GM21737 (cell line): ENCODE data around the gene SLC9A9.

ENCODE experiments used
- ATAC-seq: cut with Tn5 transposase; IDR thresholded peaks from one replicate; pipeline ENCODE4 v1.9.1; 2021; ENCODE audit warnings: mild to moderate bottlenecking, moderate library complexity; ENCODE audit not compliant: unreplicated experiment

The SLC9A9 gene

DNA sequence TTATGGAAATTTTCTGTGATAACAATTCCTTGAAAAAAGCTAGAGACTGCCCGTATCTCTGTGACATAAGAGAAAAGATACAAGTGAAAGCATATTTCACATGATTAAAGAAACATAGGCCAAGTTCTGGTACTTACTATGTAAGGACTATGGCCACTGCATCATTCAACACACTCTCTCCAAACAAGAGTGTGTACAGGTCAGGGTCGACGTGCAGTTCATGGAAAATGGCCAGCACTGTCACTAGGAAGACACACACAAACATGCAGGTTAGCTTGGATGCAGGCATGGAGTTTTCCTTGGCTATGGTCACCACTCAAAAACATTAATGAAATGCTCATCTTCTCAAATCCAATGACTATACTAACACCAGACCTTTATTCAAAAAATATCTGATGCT is 196.2 kb downstream of the SLC9A9 start:
- no peak for ATAC-seq

DNA sequence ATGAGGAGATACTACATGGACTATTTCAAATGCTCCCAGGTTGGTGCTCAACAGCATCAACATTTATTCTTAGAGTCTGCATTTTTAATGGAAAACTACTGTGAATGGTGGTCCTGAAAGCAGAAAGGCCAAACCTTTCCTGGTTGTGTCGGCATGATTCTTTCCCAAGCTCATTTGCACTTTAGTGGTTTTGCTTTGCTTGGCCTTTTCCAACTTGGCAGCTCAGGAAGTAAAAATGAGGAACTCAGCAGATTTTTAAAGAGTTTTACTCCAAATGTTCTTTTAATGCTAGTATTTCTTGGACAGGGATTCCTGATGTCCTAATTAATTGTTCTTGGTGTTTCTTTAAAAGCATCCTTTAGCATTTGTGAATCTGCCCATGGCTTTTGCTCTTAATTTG is 197.4 kb downstream of the SLC9A9 start:
- no peak for ATAC-seq

DNA sequence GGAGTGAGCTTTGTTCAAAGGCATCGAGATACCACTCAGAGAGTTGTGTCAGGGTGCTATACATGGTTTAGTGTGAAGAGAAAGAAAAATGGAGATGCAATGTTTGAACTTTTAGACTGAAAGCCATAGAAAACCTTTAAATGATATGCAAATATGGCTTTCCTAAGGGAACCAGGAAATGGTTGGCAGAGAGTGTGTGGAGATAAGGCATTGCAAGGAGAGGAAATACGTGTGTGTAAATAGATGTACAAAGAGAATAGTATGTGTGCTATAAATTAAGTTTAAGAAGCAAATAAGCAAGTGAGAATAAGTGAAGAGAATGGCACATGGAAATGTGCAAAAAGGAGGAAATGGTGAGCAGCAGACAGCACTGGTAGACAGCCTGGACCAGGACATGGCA is 198.1 kb downstream of the SLC9A9 start:
- no peak for ATAC-seq

DNA sequence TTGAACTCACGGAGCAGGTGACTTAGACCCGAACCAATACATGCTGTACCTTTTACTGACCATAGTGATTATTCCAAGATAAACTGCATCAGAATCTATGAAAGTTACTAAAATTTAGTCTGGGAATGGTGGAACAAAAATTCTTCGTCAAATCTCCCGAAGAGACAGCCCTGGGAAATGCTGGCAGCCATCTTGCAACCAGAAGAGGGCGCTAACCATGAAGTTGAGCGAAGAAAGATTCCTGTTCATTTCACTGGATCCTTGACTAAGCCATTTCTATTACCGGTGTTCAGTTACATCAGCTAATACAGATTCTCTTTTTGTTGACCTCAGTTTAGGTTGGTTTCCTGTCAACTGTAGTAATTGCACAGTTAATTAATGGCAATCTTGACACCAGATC is 199.6 kb downstream of the SLC9A9 start:
- no peak for ATAC-seq

DNA sequence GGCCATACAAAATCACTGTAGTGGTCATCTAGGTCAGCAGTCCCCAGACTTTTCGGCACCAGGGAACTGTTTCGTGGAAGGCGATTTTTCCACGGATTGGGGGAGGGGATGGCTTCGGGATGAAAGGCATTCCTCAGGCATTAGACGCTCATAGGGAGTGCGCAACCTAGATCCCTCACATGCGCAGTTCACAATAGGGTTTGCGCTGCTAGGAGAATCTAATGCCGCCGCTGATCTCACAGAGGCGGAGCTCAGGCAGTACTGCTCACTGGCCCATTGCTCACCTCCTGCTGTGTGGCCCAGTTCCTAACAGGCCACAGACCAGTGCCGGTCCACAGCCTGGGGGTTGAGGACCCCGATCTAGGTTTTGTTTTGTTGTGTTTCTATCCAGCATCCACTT is 200.1 kb downstream of the SLC9A9 start:
- no peak for ATAC-seq

DNA sequence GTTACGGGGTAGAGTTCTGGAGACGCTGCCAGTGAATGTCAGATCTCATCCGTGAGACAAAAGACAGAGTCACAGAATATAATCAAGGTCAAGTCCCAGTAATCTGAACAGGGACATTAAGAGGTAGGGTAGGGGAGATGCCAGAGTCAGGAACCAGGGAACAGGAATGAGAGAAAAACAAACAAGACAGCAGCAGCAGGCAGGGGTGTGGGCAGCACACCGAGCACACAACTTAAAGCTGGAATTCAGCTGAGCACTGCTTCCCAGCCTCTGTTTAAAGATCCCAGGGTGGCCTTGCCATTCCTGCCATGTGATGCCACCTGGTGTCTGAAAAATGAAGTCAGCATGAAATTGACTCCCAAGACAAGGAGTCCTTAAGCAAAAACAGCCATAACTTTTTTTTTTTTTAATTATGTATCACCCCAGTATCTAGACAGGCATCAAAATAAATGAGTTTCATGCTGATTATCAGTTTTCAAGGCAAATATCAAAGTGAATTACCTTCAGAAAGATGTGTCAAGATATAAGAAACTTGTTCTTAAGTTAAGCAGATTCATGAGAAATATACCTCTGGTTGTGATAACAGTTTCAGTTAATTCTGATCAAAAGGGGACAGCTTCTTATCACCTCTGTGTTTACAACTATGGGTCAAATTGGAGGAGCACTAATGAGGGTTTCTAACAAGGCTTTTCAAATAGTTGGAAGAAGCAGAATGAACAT is 203.7 kb downstream of the SLC9A9 start:
- ATAC-seq = no peak

DNA sequence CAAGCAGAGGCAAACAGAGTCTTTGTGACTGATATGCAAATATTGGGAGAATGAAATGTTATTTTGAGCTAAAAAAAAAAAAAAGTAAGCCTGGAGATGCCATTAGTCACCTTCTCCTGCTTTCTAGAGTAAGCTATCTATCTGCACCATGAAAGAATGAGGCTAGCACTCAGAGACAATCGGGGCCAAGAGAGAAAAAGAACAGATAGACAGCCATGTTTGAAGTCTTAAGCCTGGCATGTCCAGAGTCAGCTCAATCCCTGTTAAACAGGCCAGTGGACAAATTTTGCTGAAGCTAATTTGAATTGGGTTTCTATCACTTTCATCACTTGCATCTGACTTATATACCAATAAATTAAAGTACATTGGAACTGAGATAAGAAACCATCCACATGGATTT is 204.4 kb downstream of the SLC9A9 start:
- ATAC-seq = no peak

DNA sequence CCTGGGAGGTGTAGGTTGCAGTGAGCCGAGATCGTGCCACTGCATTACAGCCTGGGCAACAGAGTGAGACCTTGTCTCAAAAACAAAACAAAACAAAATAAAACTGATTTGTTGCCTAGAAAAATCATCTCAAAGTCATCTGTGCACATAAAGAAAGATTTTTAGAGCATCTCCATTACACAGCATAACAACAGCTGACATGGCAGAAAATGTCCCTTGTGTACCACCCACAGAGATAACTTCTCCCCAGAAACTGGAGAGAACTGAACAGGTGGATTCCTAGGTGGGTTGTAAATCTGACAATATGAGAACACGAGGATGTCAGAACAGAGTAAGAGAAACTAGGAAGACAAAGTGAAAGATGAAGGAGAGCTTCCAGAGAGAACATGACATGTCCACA is 207.5 kb downstream of the SLC9A9 start:
- ATAC-seq = no peak

DNA sequence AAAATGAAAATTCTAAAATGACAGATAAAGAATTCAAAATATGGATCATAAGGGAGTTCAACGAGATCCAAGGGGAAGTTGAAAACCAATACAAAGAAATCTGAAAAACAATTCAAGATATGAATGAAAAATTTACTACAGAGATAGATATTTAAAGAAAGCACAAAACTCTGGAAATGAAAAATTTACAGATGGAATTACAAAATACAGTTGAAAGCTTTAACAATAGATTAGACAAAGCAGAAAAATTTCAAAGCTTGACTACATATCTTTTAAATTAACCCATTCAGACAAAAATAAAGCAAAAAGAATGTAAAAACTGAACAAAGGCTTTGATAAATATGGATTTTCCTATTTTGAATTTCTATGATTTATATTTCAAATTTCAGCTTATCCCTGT is 211.1 kb downstream of the SLC9A9 start:
- ATAC-seq = no peak

DNA sequence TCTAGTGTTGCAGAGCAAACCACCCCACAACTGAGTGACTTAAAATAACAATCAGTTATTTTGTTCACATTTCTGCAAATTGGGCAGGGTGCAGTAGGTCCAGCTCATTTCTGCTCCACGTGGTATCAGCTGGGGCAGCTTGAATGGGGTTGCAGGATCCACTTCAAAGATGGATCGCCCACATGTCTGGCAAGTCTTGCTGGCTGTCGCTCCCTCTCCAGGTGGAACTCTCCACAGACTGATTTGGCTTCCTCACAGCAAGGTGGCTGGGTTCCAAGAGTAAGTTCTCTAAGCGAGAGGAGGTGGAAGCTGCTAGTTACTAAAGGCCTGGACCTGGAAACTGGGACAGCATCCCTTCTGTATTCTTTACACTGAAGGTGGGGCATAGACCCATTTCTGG is 213.3 kb downstream of the SLC9A9 start:
- no peak for ATAC-seq

DNA sequence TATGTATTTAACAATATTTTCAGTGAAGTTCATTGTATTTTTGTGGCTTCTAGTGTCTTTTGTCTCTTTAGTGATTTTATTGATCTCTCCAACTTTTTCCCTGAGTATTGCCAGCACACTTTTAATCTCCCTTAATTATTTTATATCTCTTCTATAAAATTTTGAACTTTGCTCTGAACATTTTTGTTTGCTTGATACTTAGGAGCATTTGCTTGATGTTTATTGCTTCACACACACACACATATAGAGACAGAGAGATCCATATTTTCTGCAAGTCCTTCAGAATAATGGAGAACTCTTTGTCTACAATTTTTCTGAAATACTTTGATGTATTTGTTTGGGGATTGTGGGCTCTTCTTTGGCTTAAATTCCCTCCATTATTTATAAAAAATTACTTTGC is 213.8 kb downstream of the SLC9A9 start:
- ATAC-seq = no peak

DNA sequence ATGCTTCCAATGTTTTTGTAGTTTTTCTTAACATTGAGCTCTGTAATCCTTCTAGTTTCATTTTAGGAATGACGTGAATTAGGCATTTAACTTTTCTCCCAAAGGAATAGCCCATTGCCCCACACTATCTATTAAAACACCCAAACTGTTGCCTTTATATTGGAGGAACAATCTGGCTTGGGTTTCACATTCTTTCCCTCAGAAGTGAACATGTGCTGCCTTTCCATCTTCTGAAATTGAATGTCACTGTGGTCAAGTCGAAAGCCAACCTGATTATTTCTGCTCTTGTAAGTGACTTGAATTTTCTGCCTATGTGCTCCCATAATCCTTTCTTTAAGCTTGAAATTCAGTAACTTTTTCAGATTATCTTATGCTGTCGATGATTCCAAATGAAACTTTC is 214.5 kb downstream of the SLC9A9 start:
- no peak for ATAC-seq

DNA sequence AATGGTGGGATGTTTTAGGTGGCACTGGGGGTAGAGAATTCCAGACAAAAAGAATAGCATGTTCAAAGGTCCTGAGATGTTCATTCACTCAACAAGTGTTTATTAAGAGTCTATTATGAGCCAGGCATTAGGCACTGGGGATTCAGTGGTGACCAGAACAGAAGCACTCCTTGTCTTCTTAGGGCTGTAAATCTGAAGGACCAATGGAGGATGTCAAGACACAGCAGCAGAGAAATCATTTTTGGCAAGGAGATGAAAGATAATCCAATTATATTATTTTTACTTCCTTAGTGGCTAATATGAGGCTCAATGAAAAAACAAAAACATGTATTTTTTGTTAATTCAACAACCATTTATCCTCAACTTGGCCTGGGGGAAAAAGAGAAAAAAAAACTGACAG is 218.5 kb downstream of the SLC9A9 start:
- ATAC-seq = no peak

DNA sequence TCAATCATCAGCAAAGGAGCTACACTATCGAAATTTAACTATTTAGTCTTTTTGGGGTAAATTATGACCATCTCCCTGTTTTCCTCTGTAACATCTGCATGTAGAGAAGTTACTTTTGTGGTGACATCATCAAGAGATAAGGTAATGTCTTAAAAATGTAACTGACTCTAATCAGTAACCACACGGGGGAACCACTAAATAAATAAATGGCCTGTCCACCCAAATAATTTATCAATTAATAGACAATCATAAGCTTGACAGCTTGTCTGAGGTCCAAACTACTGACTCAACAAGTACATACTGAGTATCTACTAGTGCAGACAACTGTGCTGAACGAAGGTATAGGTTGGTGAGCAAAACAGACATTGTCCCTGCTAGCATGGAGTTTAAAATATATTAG is 219.3 kb downstream of the SLC9A9 start:
- ATAC-seq = no peak

DNA sequence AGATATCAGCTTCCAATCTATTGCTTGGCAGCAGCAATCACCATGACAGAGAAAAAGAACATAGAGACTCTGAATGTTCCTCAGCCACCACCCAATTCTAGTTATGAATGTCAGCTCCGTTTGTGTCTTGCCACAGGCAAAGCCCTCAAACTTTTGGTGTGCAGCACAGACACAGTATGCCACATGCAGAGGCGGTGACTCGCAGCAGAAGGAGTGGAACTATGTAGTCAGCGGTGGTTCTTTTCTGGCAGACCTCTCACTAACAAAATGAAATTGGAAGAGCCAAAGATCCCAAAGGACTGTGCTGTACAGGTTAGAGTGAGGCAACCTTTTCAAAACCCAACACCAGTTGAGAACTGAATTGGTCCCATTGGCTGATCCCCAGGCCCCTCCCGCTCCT is 220.9 kb downstream of the SLC9A9 start:
- no peak for ATAC-seq

DNA sequence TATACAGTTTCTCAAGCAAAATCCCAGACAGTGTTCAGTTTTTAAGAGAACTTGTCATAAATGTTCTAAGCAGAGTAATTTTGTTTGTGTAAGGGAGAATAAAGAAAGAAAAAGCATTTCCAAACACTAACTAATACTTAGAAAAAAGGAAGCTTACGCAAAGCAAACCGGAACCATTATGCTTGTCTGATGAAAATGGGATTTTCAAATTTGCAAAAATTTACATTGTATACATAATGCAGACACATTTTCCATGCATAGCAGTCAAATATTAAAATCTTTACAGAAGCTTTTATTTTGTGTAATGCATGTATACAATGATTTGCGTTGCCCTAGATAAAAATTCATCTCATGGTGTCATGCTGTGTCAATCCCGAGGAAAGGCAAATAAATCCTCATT is 229.0 kb downstream of the SLC9A9 start:
- ATAC-seq = no peak

DNA sequence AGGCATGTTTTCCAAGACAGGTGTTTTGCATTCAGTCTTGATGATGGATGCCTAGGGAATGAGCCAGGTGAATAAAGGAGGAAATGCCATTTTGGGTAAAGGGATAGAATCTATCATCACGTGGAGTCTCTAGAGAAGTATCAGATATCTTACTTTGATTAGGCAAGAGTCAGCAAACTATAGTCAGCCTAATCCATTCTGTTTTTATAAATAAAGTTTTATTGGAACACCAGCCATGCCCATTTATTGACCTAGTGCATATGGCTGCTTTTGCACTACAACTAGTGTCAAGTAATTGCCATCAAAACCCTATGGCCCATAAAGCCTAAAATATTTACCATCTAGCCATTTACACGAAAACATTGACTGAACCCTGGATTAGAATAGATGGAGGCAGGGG is 231.2 kb downstream of the SLC9A9 start:
- no peak for ATAC-seq

DNA sequence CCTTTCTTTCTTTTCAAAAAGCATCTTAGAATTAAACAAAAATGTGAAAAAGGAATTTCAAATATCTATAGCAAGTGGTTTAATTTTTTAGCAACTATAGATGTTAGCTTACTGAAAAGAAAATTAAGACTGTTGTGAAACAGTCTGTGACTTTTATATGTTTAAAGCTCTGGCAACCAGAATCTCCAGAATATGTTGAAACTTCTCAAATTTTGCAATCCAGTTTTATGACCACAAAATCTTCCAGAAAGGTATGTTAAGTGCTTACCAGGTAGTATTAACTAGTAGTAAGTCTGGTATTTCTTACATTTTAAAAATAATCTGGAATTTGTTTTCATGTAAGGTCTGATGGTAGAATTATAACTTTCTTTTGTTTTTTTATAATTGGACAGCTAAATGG is 235.0 kb downstream of the SLC9A9 start:
- no peak for ATAC-seq

DNA sequence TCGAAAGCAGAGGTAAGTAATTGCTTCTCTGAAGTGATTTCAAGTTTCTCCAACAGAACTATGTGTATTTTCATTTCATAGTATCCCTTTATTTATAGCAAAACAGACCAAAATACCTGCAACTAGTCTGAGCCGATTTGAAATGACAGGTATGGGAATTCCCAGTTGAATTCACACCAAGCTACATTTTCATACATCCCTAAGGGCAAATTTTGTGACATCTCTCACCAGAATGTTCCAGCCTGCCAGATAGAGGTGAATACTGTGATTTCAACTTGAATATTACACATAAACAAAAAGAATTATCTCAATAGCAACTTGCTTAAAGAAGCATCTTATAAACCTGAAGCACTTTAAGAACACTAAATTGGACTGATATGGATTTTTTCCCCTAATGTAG is 235.7 kb downstream of the SLC9A9 start:
- no peak for ATAC-seq

DNA sequence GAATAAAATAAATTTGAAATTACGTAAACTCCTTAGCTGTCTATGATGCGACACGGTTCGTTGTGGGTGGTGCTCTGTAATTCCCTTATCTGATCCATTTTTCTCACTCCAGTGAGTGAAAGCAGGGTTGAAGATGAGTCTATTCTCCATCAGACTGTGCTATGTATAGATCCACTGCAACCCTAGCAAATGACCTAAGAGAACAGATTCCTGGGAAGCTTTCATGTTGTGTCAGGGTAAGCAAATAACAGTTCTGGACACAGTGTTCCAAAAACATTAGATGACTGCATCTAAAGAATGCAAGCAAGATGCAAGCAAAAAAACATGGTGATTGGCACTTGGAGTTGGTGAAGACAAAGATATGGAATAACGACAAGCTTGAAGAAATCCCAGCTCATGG is 239.3 kb downstream of the SLC9A9 start:
- ATAC-seq = no peak

DNA sequence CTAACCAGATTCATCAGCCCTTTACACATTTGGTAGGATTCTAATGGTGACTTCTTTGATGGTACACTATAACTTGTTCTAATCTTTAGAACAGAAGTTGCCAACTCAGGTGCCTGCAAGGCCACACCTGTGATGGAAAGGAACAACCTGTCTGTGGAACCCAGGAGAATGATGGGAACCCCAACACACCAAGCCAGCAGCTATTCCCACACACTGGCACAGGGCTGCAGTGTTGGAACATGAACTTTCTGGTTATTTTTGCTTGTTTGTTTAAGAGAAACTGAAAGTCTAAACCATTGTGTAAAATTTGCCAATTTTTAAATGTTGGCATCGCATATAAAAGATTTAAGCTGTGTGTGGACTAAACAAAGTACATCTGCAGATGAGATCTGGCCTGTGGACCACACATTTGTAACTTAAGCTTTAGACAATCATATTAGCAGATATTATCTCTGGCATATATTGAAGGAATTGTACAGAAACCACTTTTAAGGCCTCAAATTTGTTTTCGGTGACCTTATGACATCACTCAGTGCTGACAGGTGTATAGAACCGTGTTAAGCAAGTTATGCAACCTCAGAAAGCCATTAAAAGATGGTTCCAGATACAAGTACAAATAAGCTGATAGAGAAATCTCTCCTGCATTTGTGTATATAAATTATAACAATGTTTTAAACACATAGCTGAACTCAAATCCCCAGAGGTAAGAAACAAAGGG is 242.9 kb downstream of the SLC9A9 start:
- ATAC-seq = peak; percentile 23

DNA sequence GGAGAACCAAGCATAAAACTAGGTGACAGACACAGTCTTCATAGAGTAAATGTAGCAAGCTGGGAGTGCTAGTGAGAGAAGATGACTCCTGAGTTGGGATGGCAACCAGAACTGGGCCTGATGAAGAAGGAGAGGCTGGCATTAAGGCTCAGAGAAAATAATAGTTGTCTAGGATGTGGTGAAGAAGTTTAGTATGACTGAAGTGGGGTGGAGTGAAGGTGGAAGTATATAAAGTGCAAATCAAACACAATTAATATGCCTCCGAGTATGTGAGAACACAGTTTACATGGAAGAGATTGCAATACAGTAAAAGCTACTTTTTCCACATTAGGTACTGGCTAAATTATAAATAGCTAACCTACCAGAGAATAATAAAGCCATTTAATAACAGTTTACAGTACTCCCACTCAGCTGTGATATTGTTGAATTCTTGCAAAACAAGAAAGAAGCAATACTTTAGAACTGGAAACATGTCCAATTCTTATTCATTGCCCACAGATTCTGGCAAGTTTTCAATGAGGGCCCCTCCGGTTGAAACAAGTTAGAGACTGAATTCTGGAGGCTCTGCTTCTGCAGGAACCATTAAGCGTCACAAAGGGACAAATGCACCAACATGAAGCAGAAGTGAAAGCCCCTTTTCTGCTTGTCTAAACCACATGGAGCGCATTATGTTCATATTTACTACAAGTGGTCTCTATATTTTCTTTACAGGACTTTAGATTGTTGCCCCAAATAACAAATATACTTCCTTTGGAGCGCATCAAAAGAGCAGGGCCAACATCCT is 243.7 kb downstream of the SLC9A9 start:
- ATAC-seq = peak; percentile 87
